Erythroblast (primary cell): Measurements from ENCODE around the gene UBE3B.

ENCODE experiments used
- GATA1 ChIP-seq: IDR thresholded peaks from 2 replicates; pipeline ENCODE4 v1.6.1; 2011; ENCODE audit warnings: low read depth, mild to moderate bottlenecking, control low read depth, low read length, moderate library complexity
- POLR2A ChIP-seq: IDR thresholded peaks from 2 replicates; pipeline ENCODE4 v1.6.1; 2011; ENCODE audit warnings: mild to moderate bottlenecking, low read length

GRCh38 chr12:109559601-109560000, 82.2 kb downstream of the UBE3B start:
- TF ChIP-seq POLR2A (no peak), GATA1 (no peak)
